ENCODE measurements around the gene CDX2.
"Not testable (repeated sequence)": the region's sequence is repeated elsewhere in the genome, so short reads cannot be mapped to it uniquely, and the experiment has no call there.

Gene CDX2, protein sequence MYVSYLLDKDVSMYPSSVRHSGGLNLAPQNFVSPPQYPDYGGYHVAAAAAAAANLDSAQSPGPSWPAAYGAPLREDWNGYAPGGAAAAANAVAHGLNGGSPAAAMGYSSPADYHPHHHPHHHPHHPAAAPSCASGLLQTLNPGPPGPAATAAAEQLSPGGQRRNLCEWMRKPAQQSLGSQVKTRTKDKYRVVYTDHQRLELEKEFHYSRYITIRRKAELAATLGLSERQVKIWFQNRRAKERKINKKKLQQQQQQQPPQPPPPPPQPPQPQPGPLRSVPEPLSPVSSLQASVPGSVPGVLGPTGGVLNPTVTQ

DNA sequence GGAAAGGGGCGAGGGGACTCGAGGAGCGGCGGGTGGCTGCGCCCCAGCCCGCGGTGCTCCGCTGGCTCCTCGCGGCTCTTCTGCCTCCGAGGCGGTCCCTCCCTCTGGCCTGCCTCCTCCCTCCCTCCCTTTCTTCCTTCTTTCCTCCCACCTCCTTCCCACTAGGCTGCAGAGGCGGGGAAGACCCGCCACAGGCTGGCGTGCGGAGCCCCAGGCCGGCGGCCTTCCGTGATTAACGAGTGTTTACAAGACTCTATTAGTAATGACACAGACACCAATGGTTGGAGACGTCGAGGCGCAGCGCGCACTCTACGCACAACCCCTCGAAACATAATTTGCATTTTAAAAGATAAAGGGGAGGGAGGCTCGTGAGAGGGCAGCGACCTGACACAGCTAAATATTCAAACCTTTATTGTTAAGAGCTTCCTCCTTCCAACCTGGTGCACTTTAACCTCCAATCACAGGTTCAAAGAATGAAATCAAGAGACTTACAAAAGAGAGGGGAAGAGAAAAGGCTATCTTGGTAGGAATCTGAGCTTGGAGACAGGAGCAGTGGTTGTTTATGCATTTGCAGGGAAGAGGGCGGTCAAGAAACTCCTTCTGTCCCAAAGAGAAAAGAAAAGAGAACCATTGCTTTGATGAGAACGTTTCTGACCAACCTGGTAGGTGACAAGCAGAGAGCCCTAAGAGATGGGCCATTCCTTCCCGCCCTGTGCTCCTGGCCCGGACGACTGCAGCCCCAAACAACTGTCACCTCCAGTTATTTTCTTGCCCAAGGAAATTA, at the start of gene CDX2:
CDX2 (minus strand) TSS at position 234 of the 784 bp plus-strand sequence. CDS start 309 bp downstream, outside the sequence.
- no peak for DNase-seq (ENCODE audit: low read depth in 2 of 2)

DNA sequence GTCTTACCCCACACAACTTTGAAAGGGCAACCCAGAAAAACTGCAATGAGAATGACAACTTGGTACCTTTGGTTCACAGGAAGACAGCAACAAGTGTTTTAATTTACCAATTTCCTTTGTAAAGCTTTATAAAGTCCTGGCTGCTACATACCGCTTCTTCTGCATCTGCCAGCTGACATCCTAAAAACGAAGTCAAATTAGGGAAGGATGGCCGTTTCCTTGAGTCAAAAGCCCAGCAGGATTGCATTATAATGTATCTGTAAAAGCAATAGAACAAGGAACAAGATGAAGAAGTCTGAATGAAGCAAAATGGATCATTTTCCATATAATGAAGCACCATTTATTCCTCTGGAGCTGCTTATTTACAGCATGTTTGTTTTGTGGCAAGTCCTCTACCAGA, 45.2 kb upstream of the CDX2 start:
- no peak for DNase-seq (ENCODE audit: low read depth in 2 of 2)

DNA sequence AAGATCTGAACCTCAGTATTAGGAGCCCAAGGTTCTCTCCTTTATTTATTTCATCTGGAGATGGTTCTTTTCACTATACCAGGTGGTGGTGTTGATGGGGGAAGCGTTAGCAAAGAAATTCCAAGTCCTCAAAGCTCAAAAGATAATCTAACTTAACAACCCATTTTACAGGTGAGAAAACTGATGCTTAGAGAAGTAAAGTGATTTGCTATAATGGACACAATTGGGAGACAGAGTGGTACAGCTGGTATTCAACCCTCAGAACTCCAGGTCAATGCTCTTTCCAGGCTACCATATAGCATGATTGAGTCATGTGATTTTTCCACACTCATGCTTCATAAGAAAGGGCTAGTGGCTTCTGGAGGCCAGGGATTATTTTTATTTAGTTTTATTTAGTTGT, 44.4 kb upstream of the CDX2 start:
- no peak for DNase-seq (ENCODE audit: low read depth in 2 of 2)

DNA sequence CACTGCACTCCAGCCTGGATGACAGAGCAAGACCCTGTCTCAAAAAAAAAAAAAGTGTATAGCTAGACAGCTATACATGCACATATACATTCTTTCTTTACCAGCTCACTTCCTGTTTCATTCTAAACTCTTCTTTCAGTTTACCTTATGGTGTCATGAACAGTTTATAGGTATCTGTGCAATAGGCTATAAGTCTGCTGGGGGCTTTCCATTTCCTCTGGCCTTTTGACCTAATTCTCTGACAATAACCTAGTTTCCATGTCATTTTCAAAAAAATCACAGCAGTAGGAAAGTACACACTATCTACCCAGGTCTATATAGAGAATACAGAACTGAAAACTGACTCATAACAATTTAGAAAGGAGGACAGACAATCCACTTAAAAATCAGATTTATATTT, 43.8 kb upstream of the CDX2 start:
- no peak for DNase-seq (ENCODE audit: low read depth in 2 of 2)

DNA sequence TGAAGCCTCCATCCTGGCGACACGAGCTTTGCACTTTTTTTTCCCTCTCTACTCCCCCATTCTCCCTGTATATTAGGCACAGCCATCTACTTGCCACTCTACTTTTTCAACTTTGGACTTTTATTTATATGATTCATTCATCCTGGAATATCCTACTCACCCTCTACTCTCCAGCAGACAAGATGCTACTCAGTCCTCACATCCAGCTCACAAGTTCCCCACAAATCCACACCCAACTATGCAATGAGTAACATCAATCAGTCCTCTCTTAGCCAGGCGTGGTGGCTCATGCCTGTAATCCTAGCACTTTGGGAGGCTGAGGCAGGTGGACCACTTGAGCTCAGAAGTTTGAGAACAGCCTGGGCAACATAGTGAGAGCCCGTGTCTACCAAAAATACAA, 43.3 kb upstream of the CDX2 start:
- no peak for DNase-seq (ENCODE audit: low read depth in 2 of 2)

DNA sequence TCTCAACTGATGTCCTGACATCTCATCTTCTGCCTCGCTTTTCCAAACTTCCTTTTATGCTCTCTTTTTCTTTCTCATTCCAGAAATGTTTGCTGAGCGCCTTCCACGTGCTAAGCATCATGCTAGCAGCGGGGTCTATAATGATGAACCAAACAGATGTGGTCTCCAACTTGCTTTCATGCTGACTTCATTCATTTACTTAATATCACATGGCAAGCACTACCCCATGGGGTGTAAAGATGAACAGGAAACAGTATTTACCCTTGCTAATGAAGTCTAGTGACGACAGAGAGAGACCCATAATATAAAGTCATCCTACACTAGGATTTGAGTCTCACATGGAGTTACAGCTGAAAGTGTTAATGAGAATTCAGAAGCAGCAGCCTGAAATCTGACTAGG, 40.9 kb upstream of the CDX2 start:
- no peak for DNase-seq (ENCODE audit: low read depth in 2 of 2)

DNA sequence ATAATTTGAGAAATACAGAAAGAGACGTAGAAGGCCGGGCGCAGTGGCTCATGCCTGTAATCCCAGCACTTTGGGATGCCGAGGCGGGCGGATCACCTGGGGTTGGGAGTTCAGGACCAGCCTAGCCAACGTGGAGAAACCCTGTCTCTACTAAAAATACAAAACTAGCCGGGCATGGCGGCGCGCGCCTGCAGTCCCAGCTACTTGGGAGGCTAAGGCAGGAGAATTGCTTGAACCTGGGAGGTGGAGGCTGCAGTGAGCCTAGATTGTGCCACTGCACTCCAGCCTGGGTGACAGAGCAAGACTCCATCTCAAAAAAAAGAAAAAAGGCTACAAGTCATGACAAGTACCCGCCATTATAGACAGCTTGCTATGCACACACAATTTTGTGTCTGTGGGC, 35.9 kb upstream of the CDX2 start:
- DNase-seq (ENCODE audit: low read depth in 2 of 2), result not testable (repeated sequence)

DNA sequence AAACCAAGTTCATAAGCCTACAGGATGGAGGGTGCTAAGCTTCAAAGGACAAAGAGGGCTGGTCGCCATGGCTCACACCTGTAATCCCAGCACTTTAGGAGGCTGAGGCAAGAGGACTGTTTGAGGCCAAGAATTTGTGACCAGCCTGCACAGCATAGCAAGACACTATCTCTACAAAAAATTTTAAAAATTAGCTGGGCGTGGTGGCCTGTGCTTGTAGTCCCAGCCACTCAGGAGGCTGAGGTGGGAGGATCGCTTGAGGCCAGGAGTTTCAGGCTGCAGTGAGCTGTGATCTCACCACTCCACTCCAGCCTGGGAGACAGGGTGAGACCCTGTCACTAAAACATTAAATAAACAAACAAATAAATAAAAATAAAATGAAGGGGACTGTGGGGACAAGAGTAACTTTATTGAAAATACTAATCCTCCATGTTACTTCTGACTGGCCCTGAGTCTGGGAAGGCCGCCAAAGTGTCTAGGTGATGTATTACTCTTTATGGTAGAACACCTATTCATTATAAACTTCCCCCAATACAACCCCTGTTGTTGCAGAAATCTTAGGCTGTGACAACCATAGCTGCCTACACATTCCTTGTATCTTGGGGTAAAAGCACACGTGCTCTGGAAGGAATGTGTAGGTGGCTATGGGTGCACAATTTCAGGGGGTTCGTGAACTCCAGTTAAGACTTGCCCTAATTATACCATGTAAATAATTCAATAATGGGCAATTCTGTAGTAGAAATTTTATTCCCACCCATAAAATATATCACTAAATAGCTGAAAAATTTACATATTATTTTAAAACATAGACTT, 34.0 kb upstream of the CDX2 start:
- no peak for DNase-seq (ENCODE audit: low read depth in 2 of 2)

DNA sequence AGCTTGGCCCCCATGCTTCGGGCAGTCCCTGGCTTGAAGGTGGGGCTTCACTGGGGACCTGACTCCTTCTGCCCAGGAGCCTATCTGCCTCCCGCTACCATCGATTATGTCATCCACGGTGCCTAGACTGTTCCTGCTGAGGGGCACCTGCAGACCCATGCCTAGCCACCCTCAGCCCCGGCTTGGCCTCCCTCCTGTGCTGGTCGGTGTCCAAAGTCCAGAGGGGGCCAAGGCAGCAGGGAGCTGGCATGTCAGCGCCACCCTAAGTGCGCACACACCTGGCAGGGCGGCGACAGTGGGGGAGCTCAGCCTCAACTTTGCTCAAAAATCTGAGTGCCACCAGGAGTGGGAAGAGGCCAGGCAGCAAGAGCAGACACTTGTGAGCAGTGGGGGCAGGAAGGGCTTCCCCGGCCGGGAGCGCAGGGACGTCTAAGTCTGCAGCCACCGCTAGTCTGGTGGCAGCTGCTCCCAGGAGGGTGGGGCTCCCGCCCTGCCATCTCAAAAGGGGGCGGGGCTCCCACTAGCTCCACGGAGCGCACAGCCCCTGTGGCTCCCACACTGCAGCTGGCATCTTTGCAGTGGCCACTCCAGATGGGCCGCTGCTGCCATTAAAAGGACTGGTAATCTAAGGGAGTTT, 32.8 kb upstream of the CDX2 start:
- DNase-seq (ENCODE audit: low read depth in 2 of 2), result no peak

DNA sequence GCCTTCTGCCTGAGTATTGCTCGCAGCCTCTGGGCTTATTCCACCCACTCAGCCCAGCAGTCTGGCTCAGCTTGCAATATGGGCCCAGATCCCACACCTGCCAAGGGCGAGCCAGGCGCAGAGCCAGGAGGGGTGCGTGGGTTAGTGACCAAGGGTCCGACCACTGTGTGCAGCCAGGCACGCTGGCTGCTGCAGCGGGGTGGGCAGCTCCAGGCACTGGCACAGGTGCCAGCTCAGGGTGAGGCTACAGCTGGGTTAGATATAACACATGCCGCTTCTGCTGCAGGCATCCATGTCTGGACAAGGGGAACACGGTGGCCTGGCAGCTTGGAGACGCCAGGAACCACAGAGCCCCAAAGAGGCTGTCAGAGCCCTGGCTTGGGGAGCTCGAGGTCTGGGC, 31.9 kb upstream of the CDX2 start:
- no peak for DNase-seq (ENCODE audit: low read depth in 2 of 2)

DNA sequence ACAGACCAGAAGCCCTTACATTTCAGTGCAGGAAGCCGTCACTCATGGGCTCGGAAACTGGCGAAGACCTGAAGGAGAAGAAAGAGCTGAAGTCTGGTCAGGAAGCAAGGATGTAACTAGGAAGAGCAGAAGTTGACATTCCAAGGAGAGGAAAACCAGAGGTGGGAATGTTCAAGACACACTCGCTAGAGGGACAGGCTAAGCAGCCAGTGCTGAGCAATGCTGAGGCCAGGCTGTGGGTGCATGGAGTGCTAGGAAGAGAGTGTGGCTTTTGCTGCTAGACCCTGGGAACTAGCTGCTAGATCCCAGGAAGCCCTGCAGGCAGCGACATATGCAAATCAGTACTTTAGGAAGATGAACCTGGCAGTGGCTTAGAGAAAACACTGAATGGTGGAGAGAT, 31.5 kb upstream of the CDX2 start:
- DNase-seq (ENCODE audit: low read depth in 2 of 2), result no peak

DNA sequence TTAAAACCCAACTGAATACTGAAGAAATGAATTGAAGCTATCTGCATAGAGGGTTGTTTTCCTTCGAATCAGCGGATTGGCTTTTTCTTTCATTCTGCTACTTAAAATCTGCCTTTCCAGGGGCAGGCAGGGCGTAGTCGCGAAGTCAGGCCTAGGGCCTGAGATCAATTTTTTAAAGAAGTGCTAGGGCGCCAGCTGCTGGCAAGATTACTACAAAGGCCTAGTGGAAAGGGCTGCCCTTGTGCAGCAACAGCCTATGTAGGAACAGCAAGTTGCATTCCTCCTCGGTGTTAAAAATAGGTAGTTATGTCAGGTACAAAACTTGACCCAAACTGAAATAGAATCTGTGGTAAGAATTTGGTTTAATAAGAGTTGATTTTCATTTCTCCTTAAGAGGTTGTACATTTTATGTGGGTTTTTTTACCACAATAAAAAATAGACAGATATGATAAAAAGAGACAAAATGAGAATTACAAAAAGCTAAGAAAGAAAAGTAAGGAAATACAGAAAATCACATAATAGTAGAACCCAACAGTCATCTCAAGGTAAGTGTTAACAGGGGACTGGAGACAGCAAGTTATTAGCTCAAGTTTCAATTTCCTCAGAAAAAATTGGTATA, 28.9 kb upstream of the CDX2 start:
- DNase-seq (ENCODE audit: low read depth in 2 of 2), result no peak

DNA sequence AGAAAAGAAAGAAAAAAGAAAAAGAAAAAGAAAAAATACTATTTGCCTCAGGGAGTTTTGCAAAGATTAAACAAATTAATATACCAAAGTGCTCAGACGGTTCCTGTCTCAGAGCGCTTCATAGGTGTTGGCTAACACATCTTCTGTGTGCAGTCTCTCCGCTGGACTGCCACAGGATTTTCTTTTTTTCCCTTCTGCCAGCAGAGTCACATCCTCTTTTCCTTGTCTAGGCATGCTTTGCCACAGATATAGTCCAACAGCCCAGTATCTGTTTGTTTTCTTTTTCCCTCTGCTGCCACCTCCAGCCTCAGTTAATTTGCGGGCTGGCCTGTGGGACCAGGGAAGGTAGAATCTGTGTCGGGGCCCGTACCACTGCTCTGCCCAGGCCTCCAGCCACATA, 22.8 kb upstream of the CDX2 start:
- DNase-seq (ENCODE audit: low read depth in 2 of 2), result no peak

DNA sequence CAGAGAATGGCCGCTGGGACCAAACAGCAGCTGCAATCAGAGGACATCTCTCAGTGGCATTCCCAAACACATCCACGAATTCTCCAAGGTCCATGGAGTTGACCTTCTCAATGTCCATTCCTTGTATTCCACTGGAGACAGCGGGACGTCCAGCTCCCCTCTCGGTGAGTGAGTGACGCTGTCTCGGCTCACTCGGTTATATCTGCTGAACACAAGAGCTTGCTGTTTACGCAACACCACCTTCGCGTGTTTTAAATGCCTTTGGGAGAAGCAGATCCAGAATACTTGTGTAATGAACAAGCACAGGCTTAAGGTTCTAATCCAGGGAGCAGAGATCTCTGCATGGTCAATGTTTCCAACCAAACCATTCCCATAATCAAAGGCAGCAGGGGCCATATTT, 19.4 kb upstream of the CDX2 start, which contains the start of gene URAD:
URAD (minus strand) TSS at position 174 of the 400 bp plus-strand sequence; CDS start at position 118, 56 bp downstream.
- no peak for DNase-seq (ENCODE audit: low read depth in 2 of 2)

DNA sequence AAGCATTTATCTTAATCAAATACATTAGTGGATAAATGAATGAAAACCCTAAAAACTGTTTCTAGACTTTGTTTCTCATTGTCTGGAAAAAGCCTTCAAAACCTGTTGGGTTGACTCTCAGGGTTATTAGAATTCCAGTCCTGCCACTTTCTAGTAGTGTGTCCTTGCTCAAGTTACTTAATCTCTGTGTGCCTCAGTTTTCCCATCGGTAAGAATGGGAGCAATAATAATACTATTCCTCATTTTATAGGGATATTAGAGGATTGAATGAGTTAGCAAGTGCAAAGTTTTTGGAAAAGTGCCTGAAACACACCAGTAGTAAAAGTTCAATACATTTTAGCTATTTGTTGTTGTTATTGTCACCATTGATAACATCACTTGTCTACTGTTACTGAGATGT, 16.5 kb upstream of the CDX2 start:
- no peak for DNase-seq (ENCODE audit: low read depth in 2 of 2)

DNA sequence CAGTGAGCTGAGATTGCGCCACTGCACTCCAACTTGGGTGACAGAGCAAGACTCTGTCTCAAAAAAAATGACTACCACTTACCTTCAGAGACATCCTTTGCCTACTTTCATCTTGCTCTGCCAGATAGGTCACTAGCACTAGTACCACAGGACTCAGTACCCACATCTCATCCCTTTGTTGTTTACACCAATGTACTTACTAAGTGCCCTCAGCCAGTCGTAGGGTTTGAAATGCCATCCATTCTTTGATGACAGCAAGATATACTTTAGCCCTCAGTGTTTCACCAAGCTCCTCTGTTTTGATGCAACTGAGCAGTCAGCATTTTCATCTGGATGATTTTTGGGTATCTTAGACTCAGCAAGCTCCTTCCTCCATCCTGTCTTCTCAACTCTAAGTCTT, 13.2 kb upstream of the CDX2 start:
- DNase-seq (ENCODE audit: low read depth in 2 of 2), result no peak

DNA sequence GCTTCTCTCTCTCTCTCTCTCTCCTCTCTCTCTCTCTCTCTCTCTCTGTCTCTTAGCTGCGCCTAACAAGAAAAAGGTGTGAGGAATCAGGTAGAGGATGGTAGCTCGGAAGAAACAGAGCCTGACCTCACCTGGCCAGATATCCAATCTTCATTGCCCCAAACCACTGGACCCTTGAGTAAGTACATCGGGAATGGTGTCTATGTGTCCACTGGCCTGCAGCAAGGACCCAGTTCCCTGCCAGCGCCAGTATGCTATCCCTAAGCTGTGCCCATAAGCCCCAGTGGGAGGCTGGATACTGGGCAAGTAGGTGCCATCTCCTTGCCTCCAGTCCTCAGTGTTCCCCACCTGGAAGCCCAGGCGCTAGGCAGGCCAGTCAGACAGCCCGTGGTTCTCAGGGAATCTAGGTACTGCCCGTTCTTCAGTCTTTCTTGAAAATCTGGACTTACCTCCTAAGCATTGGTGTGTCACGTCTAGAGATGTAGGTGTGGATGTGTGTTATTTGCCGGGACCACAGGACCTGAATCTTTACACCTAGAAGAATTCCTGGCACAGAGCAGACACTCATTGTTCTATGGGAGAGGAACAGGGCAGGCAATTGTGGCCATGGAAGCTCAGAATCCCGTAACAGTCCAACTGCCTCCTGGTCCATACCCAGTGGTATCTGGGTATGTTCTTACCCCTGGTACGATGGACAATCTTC, 12.0 kb upstream of the CDX2 start:
- no peak for DNase-seq (ENCODE audit: low read depth in 2 of 2)

DNA sequence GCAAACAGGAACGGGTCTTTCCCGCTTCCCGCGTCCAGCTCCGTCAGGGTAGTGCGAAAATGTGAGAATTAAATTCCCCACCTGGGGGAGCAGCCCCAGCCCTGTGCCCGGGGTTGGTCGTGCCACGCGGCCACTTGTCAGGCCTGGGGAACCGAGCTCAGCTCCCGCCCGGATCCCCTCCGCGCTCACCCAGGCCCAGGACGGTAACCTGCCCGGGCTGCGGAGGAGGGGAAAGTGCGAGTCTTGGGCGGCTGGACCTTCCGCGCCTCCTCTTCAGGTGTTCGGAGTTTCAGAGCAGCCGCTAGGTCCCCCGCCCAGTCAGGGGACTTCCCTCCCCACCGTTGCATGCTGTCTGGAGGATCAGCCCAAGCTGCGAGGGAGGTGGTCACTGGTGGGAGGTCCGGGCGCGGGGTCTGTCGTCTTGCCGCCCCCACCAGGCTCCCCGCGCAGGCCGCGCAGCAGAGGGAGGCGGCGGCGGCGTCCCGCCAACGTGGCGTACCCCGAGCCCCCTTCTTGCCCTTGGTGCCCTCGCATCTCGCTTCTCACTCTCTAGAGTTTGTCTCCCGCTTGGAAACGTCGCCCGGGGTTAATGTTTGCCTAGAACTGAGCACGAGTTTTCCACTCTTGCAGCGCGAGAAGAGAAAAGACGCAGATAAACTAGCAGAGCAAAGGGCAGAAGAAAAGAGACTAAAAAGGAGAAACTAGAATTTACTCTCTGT, 11.3 kb upstream of the CDX2 start:
- DNase-seq (ENCODE audit: low read depth in 2 of 2), result no peak

DNA sequence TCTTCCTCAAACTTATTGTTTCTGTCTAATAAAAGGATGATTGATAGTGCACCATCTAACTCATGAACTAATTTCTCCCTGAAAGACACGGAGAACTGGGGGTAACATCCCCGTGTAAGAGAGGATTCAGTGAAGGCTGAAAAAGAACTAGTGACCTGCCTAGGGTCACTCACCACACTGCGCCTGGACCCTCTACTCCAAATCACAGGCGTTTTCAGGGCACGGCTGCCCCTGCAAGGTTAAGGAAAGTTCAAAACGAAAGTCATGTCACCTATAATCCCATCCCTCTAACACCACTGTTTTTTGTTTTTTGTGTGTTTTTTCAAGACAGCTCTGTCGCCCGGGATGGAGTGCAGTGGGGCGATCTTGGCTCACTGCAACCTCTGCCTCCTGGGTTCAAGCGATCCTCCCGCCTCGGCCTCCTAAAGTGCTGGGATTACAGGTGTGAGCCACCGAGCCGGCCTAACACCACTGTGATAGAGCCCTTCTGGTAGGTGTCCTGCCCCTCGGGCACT, 10.7 kb upstream of the CDX2 start:
- DNase-seq (ENCODE audit: low read depth in 2 of 2), result no peak

Measured in stimulated activated CD8-positive, alpha-beta memory T cell treated with anti-CD3 and anti-CD28 coated beads, Interleukin-15, amount 100 ng/mL, for 48 hours (primary cell).